ENCODE data around the gene USP22.

Gene USP22

GRCh38 chr17:20988001-20988636, 54.7 kb downstream of the USP22 start:
- TF ChIP-seq CTCF (IDR thresholded peaks at IDR 0.05; ENCODE audit: insufficient read depth, low read depth, low read length, missing control alignments) = no peak
- no peak overlapping the region for H3K4me3 ChIP-seq (ENCODE audit: low read length)
- DNase-seq (ENCODE audit: low read depth) = no peak

DNA sequence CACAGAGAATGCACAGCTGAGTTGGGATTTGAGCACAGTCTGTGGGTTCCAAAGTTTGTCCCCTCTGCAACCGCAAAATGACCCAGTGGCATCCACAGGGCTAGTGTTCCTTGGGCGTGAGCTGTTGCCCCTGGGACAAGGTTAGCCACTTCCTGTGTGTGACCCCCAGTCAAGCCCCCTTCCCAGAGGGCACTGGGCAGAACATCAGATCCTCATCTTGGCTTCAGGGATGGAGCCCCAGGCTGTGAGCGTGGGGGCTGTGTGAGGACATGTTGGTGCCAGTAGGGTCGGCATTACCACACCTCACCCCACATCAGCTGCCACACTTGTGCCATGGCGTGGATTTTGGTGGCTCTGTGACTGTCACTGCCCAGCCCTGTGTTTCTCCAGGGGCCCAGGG, 55.3 kb downstream of the USP22 start:
- TF ChIP-seq CTCF (IDR thresholded peaks at IDR 0.05; ENCODE audit: insufficient read depth, low read depth, low read length, missing control alignments) = no peak
- DNase-seq (ENCODE audit: low read depth) = no peak
- no peak overlapping the region for H3K4me3 ChIP-seq (ENCODE audit: low read length)

GRCh38 chr17:20986767-20987510, 55.9 kb downstream of the USP22 start:
- no peak for TF ChIP-seq CTCF (IDR thresholded peaks at IDR 0.05; ENCODE audit: insufficient read depth, low read depth, low read length, missing control alignments)

DNA sequence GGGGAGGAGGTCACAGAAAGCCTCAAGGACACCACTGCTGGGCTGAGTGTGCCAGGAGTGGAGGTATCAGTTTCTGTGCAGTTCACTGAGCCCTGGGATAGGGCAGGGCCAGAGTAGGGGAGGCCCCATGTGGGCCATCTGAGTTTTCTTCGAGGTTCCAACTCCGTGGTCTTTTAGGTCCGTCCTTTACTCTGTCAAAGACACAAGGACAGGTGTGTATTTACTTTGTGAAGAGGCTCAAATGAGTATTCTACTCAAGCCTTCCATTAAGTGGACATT, 59.5 kb downstream of the USP22 start:
- no peak for TF ChIP-seq CTCF (IDR thresholded peaks at IDR 0.05; ENCODE audit: insufficient read depth, low read depth, low read length, missing control alignments)
- no peak overlapping the region for H3K4me3 ChIP-seq (ENCODE audit: low read length)
- no peak for DNase-seq (ENCODE audit: low read depth)

More at GRCh38 chr17:20986767-20987510, 55.9 kb downstream of the USP22 start:
- DNase-seq (ENCODE audit: low read depth) = no peak
- no peak overlapping the region for H3K4me3 ChIP-seq (ENCODE audit: low read length)

GRCh38 chr17:20982589-20983358, 60.0 kb downstream of the USP22 start:
- H3K4me3 ChIP-seq (ENCODE audit: low read length) = no peak overlapping the region
- no peak for DNase-seq (ENCODE audit: low read depth)
- no peak for TF ChIP-seq CTCF (IDR thresholded peaks at IDR 0.05; ENCODE audit: insufficient read depth, low read depth, low read length, missing control alignments)

DNA sequence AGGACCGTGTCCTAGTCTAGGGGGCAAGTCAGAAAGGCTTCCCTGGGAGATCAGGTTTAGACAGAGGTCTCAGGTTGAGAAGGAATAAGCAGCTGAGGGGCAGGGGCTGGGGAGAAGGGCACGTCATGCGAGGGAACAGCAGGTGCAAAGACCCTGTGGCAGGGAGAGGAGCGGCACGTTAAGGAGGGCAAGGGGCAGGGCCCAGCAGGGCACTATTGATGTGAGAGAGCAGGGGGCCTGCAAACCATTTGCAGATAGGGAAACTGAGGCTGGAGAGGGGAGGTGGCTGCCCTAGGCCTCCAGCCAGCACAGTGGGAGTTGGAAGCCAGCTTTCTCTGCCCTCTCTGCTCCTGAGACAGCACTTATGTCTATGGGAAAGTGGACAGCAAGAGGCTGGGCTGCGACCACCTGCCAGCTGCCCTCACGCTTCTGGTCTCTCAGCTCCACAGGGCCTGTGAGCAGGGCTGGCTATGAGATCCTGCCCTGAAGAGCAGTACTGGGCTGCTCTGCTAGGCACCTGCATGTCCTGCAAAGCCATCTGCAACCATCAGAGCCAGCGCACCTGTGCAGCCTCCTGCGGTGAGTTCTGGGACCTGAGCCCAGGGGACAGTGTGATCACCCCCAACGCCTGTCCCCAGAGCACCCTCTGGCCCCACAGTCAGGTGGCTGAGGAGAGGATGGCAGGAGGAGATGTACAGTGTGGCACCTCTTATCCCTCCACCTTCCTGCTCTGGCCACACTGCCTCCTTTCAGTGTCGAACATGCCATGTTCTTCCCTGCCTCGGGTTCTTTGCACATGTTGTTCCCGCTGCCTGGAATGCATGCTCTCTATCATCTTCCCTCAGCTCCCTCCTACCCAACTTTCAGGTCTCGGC, 61.5 kb downstream of the USP22 start:
- no peak for DNase-seq (ENCODE audit: low read depth)
- TF ChIP-seq CTCF (IDR thresholded peaks at IDR 0.05; ENCODE audit: insufficient read depth, low read depth, low read length, missing control alignments) = no peak
- no peak overlapping the region for H3K4me3 ChIP-seq (ENCODE audit: low read length)
